RWPE1 (cell line): ENCODE data around the gene GRAP.

Source experiments
- CTCF ChIA-PET: fragments of 350-600 bp; sonication (Branson Sonifier 250); formaldehyde crosslinking; extraction: SDS; loops from one replicate; lab custom pipeline; 2021; lab: Yijun Ruan, JAX
- POLR2A ChIA-PET: fragments of 400-600 bp; formaldehyde crosslinking; extraction: SDS; loops from one replicate; lab custom pipeline; 2020; ENCODE audit warnings: antibody characterized with exemption; ENCODE audit not compliant: low non-redundant PET; lab: Yijun Ruan, JAX
- DNase-seq: peaks from one replicate; pipeline ENCODE4 v3.0.0; 2012; ENCODE audit warnings: low spot score
- H3K27ac ChIP-seq: fragments of 450-650 bp; 2 replicates; pipeline ENCODE4 v1.5.1; 2017
- TF ChIP-seq, protein P1 (sequence below): fragments of 450-650 bp; conservative IDR thresholded peaks from 2 replicates; pipeline ENCODE4 v1.5.1; 2017; ENCODE audit warnings: low read depth, mild to moderate bottlenecking

Gene GRAP

DNA sequence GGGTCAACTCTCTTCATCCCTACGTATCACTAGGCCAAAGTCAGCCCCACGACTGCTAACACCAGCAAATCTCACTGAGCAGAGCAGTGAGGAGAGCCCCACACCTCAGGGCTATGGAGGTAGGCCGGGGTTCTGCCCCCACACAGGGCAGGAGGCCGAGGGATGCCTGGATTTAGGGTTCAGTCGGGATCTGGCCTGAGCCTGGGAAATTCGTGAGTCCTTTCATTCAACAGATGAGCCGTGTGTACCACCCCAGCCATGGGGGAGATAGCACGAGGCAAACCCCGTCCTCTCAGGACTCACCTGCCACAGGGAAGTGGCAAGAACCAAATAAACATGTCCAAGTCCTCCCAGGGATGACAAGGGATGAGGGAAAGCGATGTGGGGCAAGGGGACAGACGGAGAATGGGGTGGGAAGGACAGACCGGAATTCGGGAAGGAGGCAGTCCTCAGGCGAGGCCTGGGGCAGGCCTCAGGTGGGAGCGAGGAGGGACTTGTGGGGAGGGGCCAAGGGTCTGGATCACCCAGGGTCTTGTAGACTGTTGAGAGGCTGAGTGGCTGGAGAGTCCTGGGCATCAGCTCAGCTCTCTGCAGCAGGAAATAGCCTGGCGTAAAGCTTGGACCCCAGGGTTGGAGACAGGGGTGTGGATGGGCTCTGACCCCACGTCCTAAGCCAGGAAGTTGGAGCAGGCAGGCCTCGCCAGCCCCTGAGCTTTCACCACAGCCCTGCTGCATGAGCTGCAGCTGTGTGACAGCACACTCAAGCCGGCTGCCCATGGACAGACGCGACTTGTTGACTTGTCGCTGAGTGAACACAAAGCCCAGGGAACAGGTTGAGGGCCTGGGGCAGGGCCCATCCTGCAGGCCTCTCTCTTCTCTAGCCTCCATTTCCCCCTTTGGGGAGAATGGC, 34.3 kb downstream of the GRAP start:
- no peak for DNase-seq
- TF ChIP-seq, protein P1, sequence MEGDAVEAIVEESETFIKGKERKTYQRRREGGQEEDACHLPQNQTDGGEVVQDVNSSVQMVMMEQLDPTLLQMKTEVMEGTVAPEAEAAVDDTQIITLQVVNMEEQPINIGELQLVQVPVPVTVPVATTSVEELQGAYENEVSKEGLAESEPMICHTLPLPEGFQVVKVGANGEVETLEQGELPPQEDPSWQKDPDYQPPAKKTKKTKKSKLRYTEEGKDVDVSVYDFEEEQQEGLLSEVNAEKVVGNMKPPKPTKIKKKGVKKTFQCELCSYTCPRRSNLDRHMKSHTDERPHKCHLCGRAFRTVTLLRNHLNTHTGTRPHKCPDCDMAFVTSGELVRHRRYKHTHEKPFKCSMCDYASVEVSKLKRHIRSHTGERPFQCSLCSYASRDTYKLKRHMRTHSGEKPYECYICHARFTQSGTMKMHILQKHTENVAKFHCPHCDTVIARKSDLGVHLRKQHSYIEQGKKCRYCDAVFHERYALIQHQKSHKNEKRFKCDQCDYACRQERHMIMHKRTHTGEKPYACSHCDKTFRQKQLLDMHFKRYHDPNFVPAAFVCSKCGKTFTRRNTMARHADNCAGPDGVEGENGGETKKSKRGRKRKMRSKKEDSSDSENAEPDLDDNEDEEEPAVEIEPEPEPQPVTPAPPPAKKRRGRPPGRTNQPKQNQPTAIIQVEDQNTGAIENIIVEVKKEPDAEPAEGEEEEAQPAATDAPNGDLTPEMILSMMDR: no peak
- peak overlapping the region; percentile 29 for H3K27ac ChIP-seq
- ChIA-PET CTCF (no interaction called here), POLR2A (no interaction called here)

DNA sequence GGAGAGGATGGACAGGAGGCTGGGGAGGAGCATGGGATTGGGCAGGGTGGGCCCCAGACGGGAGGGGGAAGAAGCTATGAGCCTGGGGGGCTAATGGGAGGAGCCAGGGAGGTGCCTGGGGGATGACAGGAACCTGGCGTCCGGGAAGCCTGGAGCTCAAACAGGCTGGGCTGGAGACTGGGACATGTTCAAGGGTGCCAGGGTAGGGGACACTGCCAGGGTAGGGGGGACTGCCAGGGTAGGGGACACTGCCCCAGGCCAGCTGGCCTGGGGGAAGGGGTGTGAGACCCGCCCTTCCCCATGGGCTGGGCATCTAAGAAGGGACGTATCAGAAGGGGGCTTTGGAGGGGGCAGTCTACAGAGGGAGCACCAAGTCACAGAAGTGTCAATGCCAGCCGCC, 35.2 kb downstream of the GRAP start:
- POLR2A ChIA-PET: interaction anchor here (0.8 kb wide), 1 partner anchor 21 kb away, joined by 3 read pairs; no protein-coding TSS in a partner anchor

DNA sequence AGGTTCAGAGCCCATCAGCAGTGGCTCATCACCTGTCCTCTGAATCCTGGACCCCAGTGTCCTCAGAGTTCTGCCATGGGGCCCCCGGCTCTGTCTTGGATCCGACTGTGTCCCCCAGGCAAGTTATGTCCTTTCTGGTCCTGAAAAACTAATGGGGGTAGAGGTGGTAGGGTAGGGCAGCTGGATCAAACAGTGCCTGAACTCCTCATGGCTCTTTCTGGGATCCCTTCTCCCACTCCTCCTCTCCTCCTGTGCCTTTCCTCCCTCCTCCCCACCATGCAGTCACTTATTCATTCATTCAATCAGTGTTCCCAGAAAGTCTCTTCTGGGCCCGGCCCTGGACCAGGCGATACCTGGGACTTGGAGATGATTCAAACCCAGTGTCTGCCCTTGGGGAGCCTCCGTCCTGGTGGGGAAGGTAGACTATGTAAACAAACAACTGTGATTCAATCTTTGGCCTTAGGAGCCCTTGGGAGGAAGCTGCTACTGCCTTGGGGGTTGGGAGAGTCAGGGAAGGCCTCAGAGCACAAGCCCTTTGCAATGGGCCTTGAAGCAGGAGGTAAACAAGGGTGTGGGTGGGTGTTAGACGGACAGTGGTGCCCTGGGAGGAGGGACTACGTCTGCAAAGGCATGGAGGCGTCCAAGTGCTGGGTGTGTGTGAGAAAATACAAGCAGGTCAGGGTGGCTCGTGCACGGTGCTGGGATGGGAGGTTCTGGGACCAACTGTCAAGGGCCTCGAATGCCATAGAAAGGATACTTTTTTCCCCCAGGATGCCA, 35.8 kb downstream of the GRAP start:
- peak; percentile 38 for DNase-seq
- TF ChIP-seq, protein P1: no peak
- CTCF ChIA-PET: interaction anchor here (0.6 kb wide), 1 partner anchor 21 kb away, joined by 3 read pairs; no protein-coding TSS in a partner anchor
- POLR2A ChIA-PET: interaction anchor here (0.8 kb wide), 1 partner anchor 21 kb away, joined by 3 read pairs; no protein-coding TSS in a partner anchor
- peak overlapping the region; percentile 29 for H3K27ac ChIP-seq

More for the DNA sequence above, 35.2 kb downstream of the GRAP start:
- H3K27ac ChIP-seq: peak overlapping the region; percentile 29
- TF ChIP-seq, protein P1: no peak
- CTCF ChIA-PET: no interaction called here
- no peak for DNase-seq

DNA sequence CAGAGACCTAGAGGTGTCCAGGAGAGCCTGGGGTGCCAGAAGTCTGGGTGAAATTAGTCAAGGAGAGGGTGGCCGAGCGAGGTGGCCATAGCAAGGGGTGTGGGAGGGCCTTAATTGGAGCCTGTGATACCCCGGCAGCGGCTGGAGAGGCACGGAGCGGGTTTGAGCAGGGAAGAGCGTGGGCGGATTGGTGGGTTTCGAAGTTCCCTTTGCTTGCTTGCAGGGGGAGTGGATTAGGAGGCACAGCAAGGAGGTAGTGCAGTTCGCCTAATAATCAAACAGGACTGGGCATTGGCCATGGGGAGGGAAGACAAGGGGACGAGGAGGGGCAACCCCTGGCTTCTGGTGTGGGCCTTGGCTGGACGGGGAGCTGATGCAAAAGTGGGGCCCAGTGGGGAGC, 36.8 kb downstream of the GRAP start:
- DNase-seq: no peak
- CTCF ChIA-PET: no interaction called here
- POLR2A ChIA-PET: no interaction called here
- TF ChIP-seq, protein P1: no peak
- H3K27ac ChIP-seq: no peak overlapping the region; the same call in 1 of the 2 replicates

DNA sequence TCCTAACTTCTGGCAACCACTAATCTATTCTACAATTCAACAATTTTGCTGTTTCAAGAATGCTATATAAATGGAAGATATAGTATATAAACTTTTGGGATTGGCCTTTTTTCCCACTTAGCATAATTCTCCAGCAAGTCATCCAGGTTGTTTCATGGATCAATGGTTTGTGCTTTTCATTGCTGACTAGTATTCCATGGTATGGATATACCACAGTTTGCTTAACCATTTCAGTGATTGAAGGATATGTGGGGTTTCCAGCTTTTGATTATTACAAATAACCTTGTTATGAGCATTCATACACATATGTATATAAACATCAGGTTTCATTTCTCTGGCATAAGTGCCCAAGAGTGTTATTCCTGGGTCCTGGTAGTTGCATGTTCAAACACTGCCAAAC, 40.1 kb downstream of the GRAP start:
- ChIA-PET POLR2A (interaction anchor here (0.6 kb wide), 1 partner anchor 16 kb away, joined by 3 read pairs; no protein-coding TSS in a partner anchor), CTCF (interaction anchor here (0.8 kb wide), 1 partner anchor 46 kb away, joined by 3 read pairs; no protein-coding TSS in a partner anchor)
- TF ChIP-seq, protein P1: no peak
- no peak for DNase-seq
- no peak overlapping the region for H3K27ac ChIP-seq
